ENCODE data around the gene LPCAT3.

LPCAT3 gene

DNA sequence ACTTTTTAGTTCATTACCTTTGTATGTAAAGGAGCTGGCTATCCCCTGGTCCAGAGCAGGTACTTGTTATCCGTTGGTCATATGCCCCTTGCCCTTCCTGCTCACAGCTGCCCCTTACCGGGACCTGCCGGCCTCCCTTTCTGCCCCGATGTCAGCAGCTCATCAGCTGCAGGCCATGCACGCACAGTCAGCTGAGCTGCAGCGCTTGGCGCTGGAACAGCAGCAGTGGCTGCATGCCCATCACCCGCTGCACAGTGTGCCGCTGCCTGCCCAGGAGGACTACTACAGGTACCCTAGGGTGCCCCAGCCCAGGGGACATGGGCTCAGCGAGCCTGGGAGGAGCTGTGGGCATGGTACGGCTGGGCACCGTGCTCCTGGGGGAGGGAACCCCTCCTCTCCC lies 77.0 kb downstream of the LPCAT3 start:
- in situ Hi-C loops (cut with HindIII; ENCODE audit: low sequenced_read_pairs) = no loop called here

DNA sequence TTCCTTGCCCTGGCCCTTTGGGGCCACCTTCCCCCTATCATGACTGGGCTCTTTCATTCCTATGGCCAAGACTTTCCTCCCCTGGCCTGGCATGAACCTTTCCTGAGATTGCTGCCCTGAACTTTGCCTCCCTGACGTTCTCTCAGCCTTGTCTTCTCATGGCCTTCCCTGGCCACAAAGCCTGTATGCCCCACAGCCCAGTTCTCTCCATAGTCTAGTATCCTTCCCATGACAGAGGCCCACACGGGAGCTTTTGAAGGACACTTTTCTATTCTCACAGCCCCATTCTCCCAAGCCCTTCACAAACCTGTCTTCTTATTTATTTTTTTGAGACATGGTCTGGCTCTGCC lies 79.1 kb downstream of the LPCAT3 start:
- in situ Hi-C loops (cut with HindIII; ENCODE audit: low sequenced_read_pairs) = no loop called here

DNA sequence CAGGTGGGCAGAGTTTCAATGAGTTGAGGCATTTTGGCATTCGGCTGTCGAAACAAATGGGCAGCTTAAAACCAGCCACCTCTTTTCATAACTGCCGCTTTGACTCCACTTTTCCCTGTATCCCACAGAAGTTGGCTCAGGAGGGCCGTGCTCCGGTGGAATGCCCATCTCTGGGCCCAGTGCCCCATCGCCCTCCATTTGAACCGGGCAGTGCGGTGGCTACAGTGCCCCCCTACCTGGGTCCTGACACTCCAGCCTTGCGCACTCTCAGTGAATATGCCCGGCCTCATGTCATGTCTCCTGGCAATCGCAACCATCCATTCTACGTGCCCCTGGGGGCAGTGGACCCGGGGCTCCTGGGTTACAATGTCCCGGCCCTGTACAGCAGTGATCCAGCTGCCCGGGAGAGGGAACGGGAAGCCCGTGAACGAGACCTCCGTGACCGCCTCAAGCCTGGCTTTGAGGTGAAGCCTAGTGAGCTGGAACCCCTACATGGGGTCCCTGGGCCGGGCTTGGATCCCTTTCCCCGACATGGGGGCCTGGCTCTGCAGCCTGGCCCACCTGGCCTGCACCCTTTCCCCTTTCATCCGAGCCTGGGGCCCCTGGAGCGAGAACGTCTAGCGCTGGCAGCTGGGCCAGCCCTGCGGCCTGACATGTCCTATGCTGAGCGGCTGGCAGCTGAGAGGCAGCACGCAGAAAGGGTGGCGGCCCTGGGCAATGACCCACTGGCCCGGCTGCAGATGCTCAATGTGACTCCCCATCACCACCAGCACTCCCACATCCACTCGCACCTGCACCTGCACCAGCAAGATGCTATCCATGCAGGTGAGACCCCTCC lies 79.7 kb downstream of the LPCAT3 start:
- in situ Hi-C loops (cut with HindIII; ENCODE audit: low sequenced_read_pairs) = no loop called here

DNA sequence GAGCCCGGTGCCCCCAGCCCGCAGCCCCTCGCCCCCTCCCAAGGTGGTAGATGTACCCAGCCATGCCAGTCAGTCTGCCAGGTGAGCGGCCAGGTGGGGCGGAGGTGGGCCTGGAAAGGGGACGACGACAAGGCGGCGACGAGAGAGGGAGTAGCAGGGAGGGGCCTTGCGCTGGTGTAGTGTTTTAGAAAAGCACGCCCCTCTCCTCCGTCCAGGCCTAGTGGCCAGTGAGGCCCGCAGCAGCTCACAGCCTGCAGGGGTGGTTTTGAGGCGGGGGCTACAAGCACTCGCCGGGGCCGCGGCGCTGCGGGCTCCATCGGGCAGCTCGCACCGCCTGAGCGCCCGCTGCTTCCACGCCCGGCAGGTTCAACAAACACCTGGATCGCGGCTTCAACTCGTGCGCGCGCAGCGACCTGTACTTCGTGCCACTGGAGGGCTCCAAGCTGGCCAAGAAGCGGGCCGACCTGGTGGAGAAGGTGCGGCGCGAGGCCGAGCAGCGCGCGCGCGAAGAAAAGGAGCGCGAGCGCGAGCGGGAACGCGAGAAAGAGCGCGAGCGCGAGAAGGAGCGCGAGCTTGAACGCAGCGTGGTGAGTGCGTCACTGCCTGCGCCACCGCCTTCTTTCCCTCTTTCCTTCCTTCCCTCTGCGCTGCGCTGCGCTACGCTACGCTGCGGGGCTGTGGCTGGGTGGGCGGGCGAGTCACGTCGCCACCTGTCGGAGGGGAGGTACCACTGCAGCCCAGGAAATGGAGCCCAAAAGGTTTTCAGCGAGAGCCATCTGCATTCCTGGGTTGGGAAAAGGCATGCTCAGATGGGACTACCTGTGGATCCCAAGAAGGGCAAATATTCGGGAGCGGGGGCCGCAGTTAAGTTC lies 80.6 kb downstream of the LPCAT3 start:
- in situ Hi-C loops (cut with HindIII; ENCODE audit: low sequenced_read_pairs) = no loop called here

DNA sequence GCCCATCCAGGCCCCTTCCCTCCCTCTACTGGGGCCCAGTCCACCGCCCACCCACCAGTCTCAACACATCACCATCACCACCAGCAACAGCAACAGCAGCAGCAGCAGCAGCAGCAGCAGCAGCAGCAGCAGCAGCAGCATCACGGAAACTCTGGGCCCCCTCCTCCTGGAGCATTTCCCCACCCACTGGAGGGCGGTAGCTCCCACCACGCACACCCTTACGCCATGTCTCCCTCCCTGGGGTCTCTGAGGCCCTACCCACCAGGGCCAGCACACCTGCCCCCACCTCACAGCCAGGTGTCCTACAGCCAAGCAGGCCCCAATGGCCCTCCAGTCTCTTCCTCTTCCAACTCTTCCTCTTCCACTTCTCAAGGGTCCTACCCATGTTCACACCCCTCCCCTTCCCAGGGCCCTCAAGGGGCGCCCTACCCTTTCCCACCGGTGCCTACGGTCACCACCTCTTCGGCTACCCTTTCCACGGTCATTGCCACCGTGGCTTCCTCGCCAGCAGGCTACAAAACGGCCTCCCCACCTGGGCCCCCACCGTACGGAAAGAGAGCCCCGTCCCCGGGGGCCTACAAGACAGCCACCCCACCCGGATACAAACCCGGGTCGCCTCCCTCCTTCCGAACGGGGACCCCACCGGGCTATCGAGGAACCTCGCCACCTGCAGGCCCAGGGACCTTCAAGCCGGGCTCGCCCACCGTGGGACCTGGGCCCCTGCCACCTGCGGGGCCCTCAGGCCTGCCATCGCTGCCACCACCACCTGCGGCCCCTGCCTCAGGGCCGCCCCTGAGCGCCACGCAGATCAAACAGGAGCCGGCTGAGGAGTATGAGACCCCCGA lies 81.4 kb downstream of the LPCAT3 start:
- in situ Hi-C loops (cut with HindIII; ENCODE audit: low sequenced_read_pairs) = no loop called here

DNA sequence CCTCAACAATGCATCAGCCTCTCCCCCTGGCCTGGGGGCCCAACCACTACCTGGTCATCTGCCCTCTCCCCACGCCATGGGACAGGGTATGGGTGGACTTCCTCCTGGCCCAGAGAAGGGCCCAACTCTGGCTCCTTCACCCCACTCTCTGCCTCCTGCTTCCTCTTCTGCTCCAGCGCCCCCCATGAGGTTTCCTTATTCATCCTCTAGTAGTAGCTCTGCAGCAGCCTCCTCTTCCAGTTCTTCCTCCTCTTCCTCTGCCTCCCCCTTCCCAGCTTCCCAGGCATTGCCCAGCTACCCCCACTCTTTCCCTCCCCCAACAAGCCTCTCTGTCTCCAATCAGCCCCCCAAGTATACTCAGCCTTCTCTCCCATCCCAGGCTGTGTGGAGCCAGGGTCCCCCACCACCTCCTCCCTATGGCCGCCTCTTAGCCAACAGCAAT lies 82.1 kb downstream of the LPCAT3 start:
- in situ Hi-C loops (cut with HindIII; ENCODE audit: low sequenced_read_pairs) = no loop called here

DNA sequence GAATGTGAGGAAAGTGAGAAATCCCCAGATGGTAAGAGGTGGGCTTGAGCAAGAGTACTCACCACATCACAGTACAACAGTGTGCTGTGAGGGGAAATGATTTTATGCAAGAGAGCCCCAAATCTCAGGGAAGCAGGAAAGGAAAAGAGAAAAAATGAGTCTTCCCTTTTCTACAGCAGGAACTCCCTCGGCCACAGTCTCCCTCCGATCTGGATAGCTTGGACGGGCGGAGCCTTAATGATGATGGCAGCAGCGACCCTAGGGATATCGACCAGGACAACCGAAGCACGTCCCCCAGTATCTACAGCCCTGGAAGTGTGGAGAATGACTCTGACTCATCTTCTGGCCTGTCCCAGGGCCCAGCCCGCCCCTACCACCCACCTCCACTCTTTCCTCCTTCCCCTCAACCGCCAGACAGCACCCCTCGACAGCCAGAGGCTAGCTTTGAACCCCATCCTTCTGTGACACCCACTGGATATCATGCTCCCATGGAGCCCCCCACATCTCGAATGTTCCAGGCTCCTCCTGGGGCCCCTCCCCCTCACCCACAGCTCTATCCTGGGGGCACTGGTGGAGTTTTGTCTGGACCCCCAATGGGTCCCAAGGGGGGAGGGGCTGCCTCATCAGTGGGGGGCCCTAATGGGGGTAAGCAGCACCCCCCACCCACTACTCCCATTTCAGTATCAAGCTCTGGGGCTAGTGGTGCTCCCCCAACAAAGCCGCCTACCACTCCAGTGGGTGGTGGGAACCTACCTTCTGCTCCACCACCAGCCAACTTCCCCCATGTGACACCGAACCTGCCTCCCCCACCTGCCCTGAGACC lies 82.7 kb downstream of the LPCAT3 start:
- in situ Hi-C loops (cut with HindIII; ENCODE audit: low sequenced_read_pairs) = no loop called here

DNA sequence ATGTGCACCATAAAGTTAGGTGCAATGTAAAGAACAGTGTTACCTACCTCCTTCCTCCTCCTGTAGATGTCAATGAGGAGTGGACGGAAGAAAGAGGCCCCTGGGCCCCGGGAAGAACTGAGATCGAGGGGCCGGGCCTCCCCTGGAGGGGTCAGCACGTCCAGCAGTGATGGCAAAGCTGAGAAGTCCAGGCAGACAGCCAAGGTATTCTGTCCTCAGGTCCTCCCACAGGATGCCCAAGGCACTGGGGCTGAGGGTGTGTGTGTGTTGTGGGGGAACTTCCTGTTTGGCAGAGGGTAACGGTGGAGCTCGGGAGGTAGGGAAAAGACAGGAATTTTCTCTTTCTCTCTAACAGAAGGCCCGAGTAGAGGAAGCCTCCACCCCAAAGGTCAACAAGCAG lies 84.2 kb downstream of the LPCAT3 start:
- in situ Hi-C loops (cut with HindIII; ENCODE audit: low sequenced_read_pairs) = no loop called here

DNA sequence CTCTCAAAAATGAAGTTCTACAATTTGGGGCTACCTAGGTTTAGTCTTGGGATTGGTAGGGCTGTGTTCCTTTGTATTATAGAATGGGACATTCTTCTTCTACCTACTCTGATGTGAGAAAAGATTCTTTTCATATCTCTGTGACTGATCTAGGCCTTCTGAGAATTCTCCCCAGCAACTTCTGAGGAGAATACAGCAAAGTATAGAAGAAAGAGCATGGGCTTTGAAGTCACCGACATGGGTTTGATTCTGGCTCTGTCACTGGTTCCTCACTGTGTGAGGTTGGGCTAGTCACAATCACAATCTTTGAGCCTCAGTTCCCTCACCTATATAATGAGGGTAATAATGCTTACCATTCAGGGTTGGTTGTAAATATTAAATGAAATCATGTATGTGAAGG lies 85.5 kb downstream of the LPCAT3 start:
- in situ Hi-C loops (cut with HindIII; ENCODE audit: low sequenced_read_pairs) = no loop called here

DNA sequence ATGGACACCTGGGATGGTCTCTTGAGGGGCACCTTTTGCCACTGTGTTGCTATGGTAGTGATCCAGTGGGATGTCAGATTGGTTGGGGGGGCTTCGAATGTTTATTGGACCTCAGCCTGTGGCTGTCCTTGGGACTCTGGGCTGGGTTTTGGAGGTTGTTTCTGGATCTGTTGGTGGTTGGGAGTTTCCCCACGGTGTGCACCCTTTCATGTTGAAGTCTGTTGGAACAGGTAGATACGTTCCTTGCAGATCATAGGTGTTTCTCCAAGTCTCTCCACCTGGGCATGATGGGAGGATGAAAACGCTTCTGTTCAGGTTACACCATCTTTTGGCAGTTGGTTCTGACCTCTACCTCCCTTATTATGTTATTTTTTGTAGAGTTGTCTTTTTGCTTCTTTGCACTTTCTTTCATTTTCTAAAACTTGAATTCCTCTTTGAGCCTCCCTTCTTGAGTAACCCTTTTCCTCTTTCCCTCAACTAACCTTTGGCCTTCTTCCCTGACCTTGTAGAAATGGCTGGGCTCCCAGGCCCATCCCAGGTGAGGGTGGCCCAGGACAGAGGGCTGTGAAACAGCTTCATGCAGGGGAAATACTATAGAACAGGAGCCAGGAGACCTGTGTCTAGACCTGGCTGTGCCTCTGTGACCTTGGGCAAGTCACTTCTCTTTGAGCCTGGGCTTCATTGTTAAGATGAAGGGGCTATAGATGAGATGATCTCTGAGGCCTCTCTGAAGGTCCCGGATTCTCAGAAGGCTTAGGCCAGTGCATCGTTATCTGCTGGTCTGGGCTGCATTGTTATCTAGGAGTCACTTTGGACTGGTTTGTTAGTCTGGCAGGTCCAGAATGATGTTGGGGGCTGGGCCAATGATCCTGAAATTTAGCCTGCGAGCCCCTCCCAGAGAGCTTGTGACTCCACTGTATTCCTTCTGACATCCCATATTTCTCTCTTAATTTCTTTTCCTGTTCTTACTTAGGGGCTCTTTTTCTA lies 88.5 kb downstream of the LPCAT3 start:
- in situ Hi-C loops (cut with HindIII; ENCODE audit: low sequenced_read_pairs) = no loop called here

DNA sequence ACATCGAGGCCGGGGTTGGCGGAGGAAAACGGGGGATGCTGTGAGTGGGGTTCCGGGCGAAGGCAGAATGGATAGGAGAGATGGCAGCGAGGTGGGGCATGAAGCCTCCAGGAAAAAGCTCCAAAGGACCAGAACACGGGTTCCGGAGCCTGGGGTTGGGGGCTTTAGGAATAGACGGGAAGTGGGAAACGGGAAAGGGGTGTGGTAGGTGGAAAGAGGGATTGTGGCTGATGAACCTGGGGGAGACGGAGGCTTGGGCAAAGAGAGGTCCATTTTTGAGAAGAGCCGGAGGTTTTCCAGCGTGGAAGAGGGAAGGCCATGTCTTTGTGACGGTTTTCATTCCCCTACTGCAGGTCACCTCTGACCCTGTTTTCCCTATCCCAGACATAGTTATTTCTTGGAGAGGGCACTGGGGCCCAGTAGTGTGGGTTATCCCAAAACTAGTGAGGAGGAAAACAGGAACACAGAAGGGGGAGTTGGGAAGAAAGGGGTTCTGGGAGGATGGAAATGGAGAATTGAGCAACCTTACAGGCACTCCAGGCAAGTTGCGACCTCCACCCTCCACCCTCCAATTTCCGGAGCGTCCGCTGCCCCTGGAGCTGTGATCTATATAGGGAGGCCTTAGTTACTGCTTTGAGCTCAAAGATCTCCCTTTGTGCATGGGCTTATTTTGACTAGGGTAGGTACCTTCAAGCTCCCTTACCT lies 89.4 kb downstream of the LPCAT3 start:
- in situ Hi-C loops (cut with HindIII; ENCODE audit: low sequenced_read_pairs) = no loop called here

DNA sequence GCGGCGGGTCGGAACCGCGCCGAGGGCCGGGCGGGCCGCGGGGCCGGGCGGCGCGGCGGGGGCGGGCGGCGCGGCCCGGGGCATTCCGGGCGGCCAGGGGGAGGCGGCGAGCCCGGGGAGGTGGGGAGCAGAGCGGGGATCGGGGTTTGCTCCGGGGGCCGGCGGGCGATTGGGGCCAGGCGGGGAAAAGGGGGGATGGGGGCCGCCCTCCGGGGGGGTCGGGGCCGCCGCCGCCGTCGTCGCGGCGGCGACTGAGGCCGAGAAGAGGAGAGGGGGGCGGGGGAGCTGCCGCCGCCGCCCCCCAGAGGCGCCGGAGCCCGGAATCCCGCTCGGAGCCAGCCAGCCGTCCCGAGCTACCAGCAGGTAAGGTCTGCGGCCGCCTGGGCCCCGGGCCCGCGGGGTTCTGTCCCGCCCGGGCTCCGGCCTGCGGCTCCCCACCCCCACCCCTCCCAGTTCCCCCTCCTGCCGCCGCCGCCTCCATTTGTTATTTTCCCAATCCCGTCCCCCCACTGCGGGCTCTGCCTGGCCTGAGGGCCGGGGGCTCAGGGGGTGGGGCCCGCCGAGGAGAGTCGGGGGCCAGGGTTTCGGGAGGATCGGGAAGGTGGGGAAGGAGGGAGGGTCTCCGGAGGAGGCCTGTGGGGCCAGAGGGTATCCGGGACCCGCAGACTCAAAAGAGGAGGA lies 90.1 kb downstream of the LPCAT3 start:
- in situ Hi-C loops (cut with HindIII; ENCODE audit: low sequenced_read_pairs) = no loop called here

DNA sequence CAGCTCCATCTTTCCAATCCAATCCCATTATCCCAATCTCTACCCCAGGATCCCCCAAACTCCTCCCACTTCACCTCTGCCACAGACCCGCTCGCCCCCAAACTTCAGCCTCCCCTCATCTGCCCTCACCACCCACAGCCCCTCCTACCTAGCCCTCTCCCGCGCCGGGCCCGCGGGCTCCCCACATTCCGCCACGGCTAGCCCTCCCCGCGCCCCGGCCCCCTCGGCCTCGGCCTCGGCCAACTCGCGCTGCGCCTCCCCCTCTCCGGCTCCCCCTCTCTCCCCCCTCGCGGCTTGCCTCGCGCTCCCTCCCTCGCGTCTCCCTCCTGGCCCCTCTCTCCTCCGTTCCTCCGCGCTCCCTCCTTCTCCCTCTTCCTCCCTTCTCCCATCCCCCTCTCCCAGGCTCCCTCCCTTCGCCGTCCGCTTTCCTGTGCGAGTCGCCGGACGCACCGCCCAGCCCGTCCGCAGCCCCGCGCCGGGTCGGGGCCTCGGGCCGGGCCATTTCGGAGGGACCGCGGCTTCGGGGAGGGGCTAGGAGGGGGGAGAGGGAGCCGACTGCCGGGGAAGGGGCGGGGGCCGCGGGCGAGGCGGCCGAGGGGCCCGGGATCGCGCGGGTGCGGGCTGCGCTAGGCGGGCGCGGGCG lies 90.8 kb downstream of the LPCAT3 start, which contains the start of gene ATN1:
Gene ATN1, plus strand, starts transcription at position 581 of the 643 bp plus-strand sequence. CDS start 6,043 bp downstream, outside the sequence.
- in situ Hi-C loops (cut with HindIII; ENCODE audit: low sequenced_read_pairs) = no loop called here

Measured in DLD1 (cell line).